Left lung (tissue), 10 donors: ENCODE data around the gene ZNF496. TPM values are rescaled to one million over a fixed set of nuclear protein-coding genes. Genes with fewer than 3 reads are reported as not detected.

ENCODE experiments used
- ATAC-seq: fragments of 200-7000 bp; cut with Tn5 transposase; one replicate; pipeline ENCODE4 v1.9.1; 2020; ENCODE audit warnings: moderate library complexity
- DNase-seq, 4 donors: peaks; one replicate each; pipeline ENCODE4 v3.0.0-alpha.2; 2013 to 2020
- H3K27ac ChIP-seq, 2 donors: fragments of 200-600 bp; sonication (generic) in 1 of 2; one replicate each; pipeline versions ENCODE4 v1.5.0 to v1.8.0; 2020 to 2021
- H3K27me3 ChIP-seq, 2 donors: fragments of 200-600 bp; sonication (generic) in 1 of 2; one replicate each; pipeline versions ENCODE4 v1.5.0 to v1.8.0; 2020 to 2021
- H3K36me3 ChIP-seq, 2 donors: fragments of 200-600 bp; sonication (generic) in 1 of 2; one replicate each; pipeline versions ENCODE4 v1.5.0 to v1.8.0; 2020 to 2021
- H3K4me1 ChIP-seq, 2 donors: fragments of 200-600 bp; one replicate each; pipeline ENCODE4 v1.8.0; 2021
- H3K4me3 ChIP-seq, 2 donors: fragments of 200-600 bp; sonication (generic) in 1 of 2; one replicate each; pipeline versions ENCODE4 v1.5.0 to v1.8.0; 2020 to 2021; ENCODE audit warnings: mild to moderate bottlenecking in 1 of 2
- H3K9me3 ChIP-seq, 2 donors: fragments of 200-600 bp; sonication (generic) in 1 of 2; one replicate each; pipeline versions ENCODE4 v1.5.0 to v1.8.0; 2020 to 2021
- intact Hi-C, 2 donors: fragments of 100-400 bp; cut with DNase I; formaldehyde crosslinking; loops; one replicate each; pipeline versions ENCODE4 v1.11.2 to v1.14.2; 2022
- polyA plus RNA-seq, 6 donors: library from polyadenylated mRNA; unstranded; fragments of 120-200 nt; gene quantifications; one replicate each; pipeline ENCODE4 v1.2.1, GENCODE V29; 2013; ENCODE audit not compliant: insufficient read length in 6 of 6
- total RNA-seq, 2 donors: library from RNA; stranded (reverse); fragmentation: NEBNext Ultra II Directional; extraction: Animal tissue kit (Norgen Biotek cat#: 25700); gene quantifications; one replicate each; pipeline ENCODE4 v1.2.1, GENCODE V29; 2021
- TF ChIP-seq, protein P1 (sequence below), 2 donors: fragments of 200-600 bp; sonication (generic) in 1 of 2; IDR thresholded peaks; one replicate each; pipeline versions ENCODE4 v1.5.0 to v1.8.0; 2021; ENCODE audit warnings: antibody characterized with exemption in 2 of 2
- donor health status: DM: no; HTN: yes; CAD: no.
- donor health status: DM: no; HTN: no; CAD: no.

The ZNF496 gene
- total and polyA plus RNA-seq, 8 donors: 18.2 to 44.8 (median 36.7) TPM

DNA sequence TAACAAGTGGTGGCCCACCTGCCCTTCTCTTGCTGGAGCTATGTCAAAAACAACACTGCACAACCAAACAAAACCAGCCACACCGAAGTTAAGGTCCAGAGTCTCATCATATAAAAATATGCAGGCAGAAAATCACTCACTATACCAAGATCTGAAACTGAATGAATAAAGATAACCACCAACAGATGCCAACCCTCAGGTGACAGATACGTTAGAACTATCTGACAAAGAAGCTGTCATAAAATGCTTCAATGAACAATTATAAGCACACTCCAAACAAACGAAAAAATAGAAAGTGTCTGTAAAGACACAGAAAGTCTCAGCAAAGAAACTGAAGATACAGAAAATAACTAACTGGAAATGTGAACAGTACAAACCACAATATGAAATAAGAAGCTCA is 14.0 kb downstream of the ZNF496 start:
- Histone ChIP-seq H3K4me1 (peaks cover 0 to 5% of the 10 kb centered on the region in 2 donors), H3K4me3 (no peak overlapping the region), H3K27me3 (no peaks in the 10 kb centered on the region), H3K36me3 (peaks cover 0 to 49% of the 10 kb centered on the region in 2 donors), H3K9me3 (no peaks in the 10 kb centered on the region), H3K27ac (no peak overlapping the region)
- TF ChIP-seq, protein P1, sequence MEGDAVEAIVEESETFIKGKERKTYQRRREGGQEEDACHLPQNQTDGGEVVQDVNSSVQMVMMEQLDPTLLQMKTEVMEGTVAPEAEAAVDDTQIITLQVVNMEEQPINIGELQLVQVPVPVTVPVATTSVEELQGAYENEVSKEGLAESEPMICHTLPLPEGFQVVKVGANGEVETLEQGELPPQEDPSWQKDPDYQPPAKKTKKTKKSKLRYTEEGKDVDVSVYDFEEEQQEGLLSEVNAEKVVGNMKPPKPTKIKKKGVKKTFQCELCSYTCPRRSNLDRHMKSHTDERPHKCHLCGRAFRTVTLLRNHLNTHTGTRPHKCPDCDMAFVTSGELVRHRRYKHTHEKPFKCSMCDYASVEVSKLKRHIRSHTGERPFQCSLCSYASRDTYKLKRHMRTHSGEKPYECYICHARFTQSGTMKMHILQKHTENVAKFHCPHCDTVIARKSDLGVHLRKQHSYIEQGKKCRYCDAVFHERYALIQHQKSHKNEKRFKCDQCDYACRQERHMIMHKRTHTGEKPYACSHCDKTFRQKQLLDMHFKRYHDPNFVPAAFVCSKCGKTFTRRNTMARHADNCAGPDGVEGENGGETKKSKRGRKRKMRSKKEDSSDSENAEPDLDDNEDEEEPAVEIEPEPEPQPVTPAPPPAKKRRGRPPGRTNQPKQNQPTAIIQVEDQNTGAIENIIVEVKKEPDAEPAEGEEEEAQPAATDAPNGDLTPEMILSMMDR (IDR thresholded peaks at IDR 0.05): no peak
- no peak for DNase-seq
- no peak for ATAC-seq
- intact Hi-C loops: no loop called here

DNA sequence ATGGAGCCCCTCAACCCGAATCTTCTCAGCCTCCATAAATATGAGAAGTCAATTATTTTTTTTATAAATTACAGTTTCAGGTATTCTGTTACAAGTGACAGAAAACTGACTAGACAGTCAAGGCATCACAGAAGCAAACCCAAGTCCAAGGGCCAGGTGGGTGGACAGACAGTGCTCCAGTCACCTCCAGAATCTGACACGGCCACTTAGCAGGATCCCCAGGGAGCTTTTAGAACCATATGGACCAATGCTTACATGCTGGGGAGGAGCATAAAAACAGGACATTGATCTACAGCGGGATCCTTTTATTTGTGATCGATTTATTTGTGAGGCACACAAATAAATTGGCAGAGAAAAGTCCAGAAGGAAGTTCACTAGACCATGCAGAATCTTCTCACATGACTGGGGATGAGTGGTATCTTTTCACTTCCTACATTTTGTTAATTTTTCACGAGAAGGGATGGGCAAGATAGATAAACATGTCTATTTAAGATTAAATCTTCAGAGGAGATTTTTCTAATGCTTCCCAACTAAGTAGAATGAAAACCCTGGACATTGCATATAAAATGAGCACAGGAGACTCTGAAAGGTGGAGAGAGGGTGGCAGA is 15.0 kb downstream of the ZNF496 start:
- no peak for ATAC-seq
- TF ChIP-seq, protein P1 (IDR thresholded peaks at IDR 0.05): no peak

DNA sequence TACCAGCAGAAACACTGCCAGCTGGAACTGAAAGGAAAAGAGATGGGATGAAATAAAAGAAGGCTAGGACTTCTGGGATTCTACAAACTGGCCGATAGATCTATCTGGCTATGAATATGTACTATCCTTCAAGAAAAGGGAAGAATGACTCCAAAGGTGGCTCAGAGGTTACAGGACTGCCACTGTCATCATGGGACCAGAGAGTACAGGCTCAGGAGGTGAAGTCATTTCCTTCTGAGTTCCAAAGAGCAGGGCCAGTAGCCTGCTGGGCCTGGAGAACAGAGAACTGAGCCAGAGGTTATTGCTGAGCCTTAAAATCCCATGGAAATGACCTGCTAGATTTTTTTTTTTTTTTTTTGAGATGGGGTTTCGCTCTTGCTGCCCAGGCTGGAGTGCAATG is 27.6 kb downstream of the ZNF496 start:
- intact Hi-C loops: no loop called here
- DNase-seq: no peak
- Histone ChIP-seq H3K27me3 (no peaks in the 10 kb centered on the region), H3K4me3 (no peak overlapping the region), H3K27ac (no peak overlapping the region), H3K9me3 (no peaks in the 10 kb centered on the region), H3K36me3 (peaks cover 0 to 87% of the 10 kb centered on the region in 2 donors), H3K4me1 (no peaks in the 10 kb centered on the region)
- TF ChIP-seq, protein P1 (IDR thresholded peaks at IDR 0.05): no peak
- no peak for ATAC-seq

More for the DNA sequence above, 15.0 kb downstream of the ZNF496 start:
- no peaks in the 10 kb centered on the region for H3K9me3 ChIP-seq
- no peak overlapping the region for H3K4me3 ChIP-seq
- intact Hi-C loops: no loop called here
- no peaks in the 10 kb centered on the region for H3K4me1 ChIP-seq
- no peak overlapping the region for H3K27ac ChIP-seq
- no peak for DNase-seq
- peaks cover 0 to 39% of the 10 kb centered on the region in 2 donors for H3K36me3 ChIP-seq
- no peaks in the 10 kb centered on the region for H3K27me3 ChIP-seq

DNA sequence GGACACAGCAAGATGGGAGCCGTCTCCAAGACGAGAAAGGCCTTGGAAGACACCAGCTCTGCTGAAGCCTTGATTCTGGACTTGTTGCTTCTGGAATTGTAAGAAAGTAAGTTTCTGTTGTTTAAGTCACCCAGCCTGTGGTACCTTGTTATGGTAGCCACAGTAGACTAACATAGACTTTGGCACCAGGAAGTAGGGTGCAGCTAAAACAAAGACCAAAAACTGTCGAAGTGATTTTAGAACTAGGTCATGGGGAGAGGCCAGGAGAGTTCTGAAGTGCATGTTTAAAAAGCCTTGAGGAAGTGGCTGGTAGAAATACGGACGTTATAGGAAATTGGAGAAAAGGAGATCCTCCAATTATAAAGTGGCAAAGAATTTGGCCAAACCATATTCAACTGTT is 28.5 kb downstream of the ZNF496 start:
- Histone ChIP-seq H3K4me3 (no peak overlapping the region), H3K36me3 (peaks cover 0 to 87% of the 10 kb centered on the region in 2 donors), H3K27ac (no peak overlapping the region), H3K9me3 (no peaks in the 10 kb centered on the region), H3K4me1 (no peaks in the 10 kb centered on the region), H3K27me3 (no peaks in the 10 kb centered on the region)
- DNase-seq (no peak), ATAC-seq (no peak)
- TF ChIP-seq, protein P1 (IDR thresholded peaks at IDR 0.05): no peak
- intact Hi-C loops: no loop called here

DNA sequence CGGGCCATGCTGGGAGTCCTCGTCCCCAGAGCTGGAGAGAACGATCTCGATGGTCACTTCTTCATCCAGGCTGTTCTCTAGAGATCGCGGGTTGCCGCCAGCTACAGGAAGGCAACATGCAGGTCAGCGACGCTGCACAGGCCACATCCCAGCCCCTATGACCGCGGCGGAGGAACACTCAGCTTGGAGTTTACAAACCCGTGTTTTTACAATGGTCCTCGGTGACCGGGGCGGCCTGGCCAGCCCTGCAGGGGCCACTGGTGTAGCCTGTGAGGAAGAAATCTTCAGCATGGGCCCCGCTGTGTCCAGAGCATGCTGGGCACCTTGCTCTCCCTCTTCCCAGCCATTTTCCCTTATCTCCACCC is 30.5 kb downstream of the ZNF496 start:
- ATAC-seq: no peak
- intact Hi-C loops: no loop called here

More for the DNA sequence above, 30.5 kb downstream of the ZNF496 start:
- TF ChIP-seq, protein P1 (IDR thresholded peaks at IDR 0.05): no peak
- H3K36me3 ChIP-seq: peaks cover 0 to 67% of the 10 kb centered on the region in 2 donors
- no peaks in the 10 kb centered on the region for H3K9me3 ChIP-seq
- DNase-seq: no peak
- H3K4me1 ChIP-seq: no peaks in the 10 kb centered on the region
- H3K27me3 ChIP-seq: no peaks in the 10 kb centered on the region
- H3K27ac ChIP-seq: no peak overlapping the region
- no peak overlapping the region for H3K4me3 ChIP-seq
